IPS-15b (cell line): ENCODE results near the gene HOXD9.

Experiments
- H3K27me3 ChIP-seq: one replicate; pipeline ENCODE4 v1.6.1; 2013; ENCODE audit warnings: low read length; ENCODE audit not compliant: control insufficient read depth, insufficient read depth
- H3K36me3 ChIP-seq: one replicate; pipeline ENCODE4 v1.6.1; 2013; ENCODE audit warnings: low read length; ENCODE audit not compliant: control insufficient read depth, insufficient read depth
- H3K4me1 ChIP-seq: one replicate; pipeline ENCODE4 v1.6.1; 2013; ENCODE audit warnings: mild to moderate bottlenecking, low read length; ENCODE audit not compliant: control insufficient read depth, insufficient read depth
- H3K4me3 ChIP-seq: one replicate; pipeline ENCODE4 v1.5.1; 2013; ENCODE audit warnings: low read depth, low read length
- H3K9ac ChIP-seq: one replicate; pipeline ENCODE4 v1.6.1; 2013; ENCODE audit warnings: low read depth, mild to moderate bottlenecking, low read length
- H3K9me3 ChIP-seq: one replicate; pipeline ENCODE4 v1.6.1; 2013; ENCODE audit warnings: mild to moderate bottlenecking, low read length; ENCODE audit not compliant: control insufficient read depth, insufficient read depth

The HOXD9 gene

GRCh38 chr2:176154576-176155252, 32.2 kb downstream of the HOXD9 start:
- H3K36me3 ChIP-seq, result no peaks in the 10 kb centered on the region
- H3K4me1 ChIP-seq, result peaks cover 2% of the 10 kb centered on the region
- no peak overlapping the region for H3K9ac ChIP-seq
- no peak overlapping the region for H3K4me3 ChIP-seq
- H3K9me3 ChIP-seq, result no peaks in the 10 kb centered on the region
- H3K27me3 ChIP-seq, result peaks cover 100% of the 10 kb centered on the region

DNA sequence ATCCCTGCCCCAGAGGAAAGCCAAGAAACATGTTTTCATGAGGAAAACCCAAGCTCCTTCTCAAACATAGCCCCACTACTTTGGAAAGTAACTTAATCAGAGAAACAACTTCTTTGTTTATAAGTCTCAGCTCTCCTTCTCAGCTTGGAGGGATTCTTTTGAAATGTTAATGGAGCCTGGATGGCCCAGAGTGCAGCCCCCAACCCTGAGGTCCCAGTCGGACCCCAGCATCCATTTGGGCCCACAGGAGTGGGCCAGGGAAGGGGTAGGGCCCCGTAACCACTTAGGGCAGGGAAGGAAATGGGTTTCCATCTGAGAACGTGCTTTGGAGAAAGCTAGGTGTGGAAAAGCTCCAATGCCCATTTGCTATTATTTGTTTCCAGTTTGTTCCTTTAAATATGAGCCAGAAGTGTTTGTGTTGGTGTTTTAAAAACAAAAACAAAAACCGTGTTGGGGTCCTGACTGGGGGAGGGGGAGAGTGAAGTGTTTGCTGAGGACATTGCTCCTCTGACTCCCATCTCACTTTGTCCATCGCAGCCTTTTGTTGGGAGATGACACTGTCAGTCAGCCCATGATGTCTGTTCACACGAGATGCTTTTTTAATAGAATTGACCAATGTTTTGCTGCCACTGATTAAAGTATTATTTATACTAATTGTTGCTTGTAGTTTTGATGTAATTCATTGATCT, 33.0 kb downstream of the HOXD9 start:
- no peak overlapping the region for H3K9ac ChIP-seq
- H3K4me1 ChIP-seq, result peaks cover 2% of the 10 kb centered on the region
- H3K4me3 ChIP-seq, result no peak overlapping the region
- no peaks in the 10 kb centered on the region for H3K36me3 ChIP-seq
- peaks cover 100% of the 10 kb centered on the region for H3K27me3 ChIP-seq
- H3K9me3 ChIP-seq, result no peaks in the 10 kb centered on the region

DNA sequence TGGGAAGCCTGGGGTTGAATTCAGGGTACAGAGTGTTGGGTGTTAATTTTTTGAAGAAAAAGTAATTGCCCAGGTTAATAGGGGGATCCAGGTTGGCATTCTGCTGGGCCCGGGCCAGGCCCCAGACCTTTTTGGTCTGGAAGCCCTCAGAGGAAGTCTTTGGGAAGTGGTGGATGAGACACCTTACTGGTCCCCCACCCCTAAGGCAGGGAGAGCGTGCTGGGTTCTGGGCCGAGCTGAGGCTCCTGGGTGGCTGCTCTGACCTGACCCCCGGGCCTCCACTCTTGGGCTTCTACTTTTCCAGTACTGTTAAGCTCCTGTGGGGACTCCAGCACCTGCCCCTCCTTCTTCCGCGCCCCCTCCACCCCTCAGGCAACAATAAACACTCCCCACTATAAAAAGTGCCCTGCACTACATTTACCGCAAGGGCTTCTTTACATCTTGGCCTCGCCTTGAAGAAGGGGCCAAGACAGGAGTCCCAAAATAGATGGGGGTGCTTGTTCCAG, 33.8 kb downstream of the HOXD9 start:
- H3K4me1 ChIP-seq, result peaks cover 2% of the 10 kb centered on the region
- H3K9ac ChIP-seq, result no peak overlapping the region
- no peaks in the 10 kb centered on the region for H3K36me3 ChIP-seq
- H3K9me3 ChIP-seq, result no peaks in the 10 kb centered on the region
- H3K27me3 ChIP-seq, result peaks cover 100% of the 10 kb centered on the region
- H3K4me3 ChIP-seq, result peak overlapping the region; percentile 0

DNA sequence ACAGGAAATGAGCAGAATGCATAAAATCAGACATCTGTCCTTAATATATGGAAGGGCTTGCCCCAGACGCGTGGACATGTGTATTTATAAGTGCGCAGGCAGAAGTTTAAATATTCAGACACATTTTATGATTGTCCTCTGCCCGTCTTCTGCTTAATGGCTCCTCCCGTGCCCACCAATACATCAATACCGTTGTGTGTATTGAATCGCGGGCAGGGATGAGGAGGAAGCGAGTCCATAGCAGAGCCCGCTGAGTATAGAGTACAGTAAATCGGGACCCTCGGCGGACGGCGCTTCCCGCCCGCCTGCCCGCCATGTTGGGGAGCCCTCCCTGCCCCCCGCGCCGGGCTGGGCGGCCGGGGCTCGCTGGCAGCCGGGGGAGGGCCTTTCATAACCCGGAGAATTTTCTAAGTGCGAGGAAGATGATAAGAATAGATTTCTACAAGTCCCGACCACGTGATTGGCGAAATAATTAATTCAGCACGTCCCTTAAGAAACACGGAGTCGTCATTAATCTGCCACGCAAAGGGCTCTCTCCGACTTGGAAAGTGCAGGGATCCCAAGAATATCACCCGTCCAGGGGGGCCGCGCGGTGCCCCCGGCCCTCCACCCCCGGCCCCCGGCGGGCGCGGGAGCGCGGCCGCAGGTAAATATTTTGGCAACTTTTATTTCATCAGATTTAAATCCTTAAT, 34.4 kb downstream of the HOXD9 start, which contains the start of gene HOXD3:
Gene HOXD3 (plus strand): TSS at position 501 of the 692 bp plus-strand sequence. CDS start 11,808 bp downstream, outside the sequence.
- Histone ChIP-seq H3K9ac (no peak within 1 kb of the TSS), H3K36me3 (no peaks in the 10 kb centered on the region), H3K4me3 (peak within 1 kb of the TSS; percentile 18), H3K4me1 (peaks cover 2% of the 10 kb centered on the region), H3K27me3 (peaks cover 100% of the 10 kb centered on the region), H3K9me3 (no peaks in the 10 kb centered on the region)

DNA sequence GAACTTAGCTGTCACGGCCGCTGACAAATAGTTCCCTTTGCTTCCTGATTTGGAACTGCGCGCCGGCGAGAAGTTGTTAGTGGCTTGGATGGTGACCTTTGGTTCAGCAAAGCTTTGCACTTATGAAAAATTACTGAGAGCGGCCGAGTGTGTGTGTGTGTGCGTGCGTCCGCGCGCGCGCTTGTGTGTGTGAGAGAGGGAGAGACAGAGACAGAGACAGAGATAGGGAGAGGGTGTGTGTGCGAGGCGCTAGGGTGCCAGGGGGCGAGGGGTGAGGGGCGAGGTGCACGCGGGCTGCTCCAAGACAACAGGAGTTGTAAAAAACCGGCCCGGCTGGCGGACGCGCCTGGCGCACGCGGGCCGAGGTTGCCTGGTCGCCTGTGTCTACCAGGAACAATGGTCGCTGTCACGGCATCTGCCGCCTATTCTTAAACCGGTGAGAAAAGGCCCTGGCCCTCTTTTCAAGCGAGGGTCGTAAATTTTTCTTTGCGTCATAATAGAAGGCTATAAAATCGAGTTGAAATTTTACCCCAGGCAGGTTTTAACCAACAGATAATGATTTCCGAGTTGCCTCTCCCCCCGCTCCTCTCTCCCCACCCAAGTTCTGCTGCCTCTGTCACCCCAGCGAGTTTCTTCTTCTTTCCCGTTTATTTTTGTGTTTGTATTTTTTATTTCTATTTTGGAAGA, 35.1 kb downstream of the HOXD9 start:
- H3K27me3 ChIP-seq, result peaks cover 100% of the 10 kb centered on the region

GRCh38 chr2:176158186-176158591, 35.7 kb downstream of the HOXD9 start:
- peak overlapping the region; percentile 18 for H3K4me3 ChIP-seq
- no peaks in the 10 kb centered on the region for H3K9me3 ChIP-seq
- H3K4me1 ChIP-seq, result peaks cover 2% of the 10 kb centered on the region
- H3K27me3 ChIP-seq, result peaks cover 100% of the 10 kb centered on the region
- no peaks in the 10 kb centered on the region for H3K36me3 ChIP-seq
- no peak overlapping the region for H3K9ac ChIP-seq

More for the DNA sequence above, 35.1 kb downstream of the HOXD9 start:
- H3K9me3 ChIP-seq, result no peaks in the 10 kb centered on the region
- H3K36me3 ChIP-seq, result no peaks in the 10 kb centered on the region
- H3K4me1 ChIP-seq, result peaks cover 2% of the 10 kb centered on the region
- H3K4me3 ChIP-seq, result peak overlapping the region; percentile 18
- no peak overlapping the region for H3K9ac ChIP-seq

DNA sequence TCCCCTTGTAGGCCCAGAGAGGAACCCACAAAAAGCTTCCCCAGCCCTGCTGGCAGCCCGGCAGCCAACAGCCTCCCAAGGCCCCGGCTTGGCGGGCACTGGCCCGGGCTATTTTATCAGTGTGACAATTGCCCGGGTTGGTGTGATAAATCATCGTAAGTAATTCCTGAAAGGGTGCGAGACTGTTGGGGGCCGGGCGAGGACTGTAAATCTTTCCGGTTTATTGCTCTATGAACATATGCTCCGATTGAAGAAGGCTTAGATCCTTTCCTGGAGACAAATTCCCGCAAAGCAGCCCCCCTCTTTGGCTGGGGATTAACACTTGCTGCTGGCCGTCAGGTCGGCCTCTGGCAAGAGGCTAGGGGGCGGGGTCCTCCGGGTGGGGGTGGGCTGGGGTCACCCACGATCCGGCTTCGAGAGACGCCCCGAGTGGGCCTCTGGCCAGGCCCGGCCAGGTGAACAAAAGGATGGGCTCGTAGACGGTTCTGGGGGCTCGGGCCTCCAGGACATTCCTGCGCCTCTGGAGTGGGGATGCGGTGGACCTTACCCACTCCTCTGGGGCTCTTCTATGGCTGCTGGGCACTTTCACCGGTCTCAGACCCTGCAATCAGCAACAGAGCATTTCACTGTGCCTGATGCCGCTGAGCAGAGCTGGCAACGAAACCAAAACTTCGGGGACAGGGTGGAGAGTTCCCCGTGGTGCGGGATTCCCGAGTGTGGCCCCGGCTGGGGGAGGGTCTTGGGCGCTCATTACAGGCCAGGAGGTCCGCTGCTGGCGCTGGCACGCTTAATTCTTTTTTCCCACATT, 36.5 kb downstream of the HOXD9 start:
- Histone ChIP-seq H3K36me3 (no peaks in the 10 kb centered on the region), H3K27me3 (peaks cover 100% of the 10 kb centered on the region), H3K4me3 (no peak overlapping the region), H3K9ac (no peak overlapping the region), H3K4me1 (peaks cover 2% of the 10 kb centered on the region), H3K9me3 (no peaks in the 10 kb centered on the region)

GRCh38 chr2:176159663-176160250, 37.2 kb downstream of the HOXD9 start:
- Histone ChIP-seq H3K36me3 (no peaks in the 10 kb centered on the region), H3K9ac (no peak overlapping the region), H3K9me3 (no peaks in the 10 kb centered on the region), H3K27me3 (peaks cover 100% of the 10 kb centered on the region), H3K4me1 (peaks cover 2% of the 10 kb centered on the region), H3K4me3 (peak overlapping the region; percentile 22)

GRCh38 chr2:176160251-176160985, 37.9 kb downstream of the HOXD9 start:
- Histone ChIP-seq H3K9ac (no peak overlapping the region), H3K4me1 (peaks cover 4% of the 10 kb centered on the region), H3K27me3 (peaks cover 100% of the 10 kb centered on the region), H3K9me3 (no peaks in the 10 kb centered on the region), H3K36me3 (no peaks in the 10 kb centered on the region), H3K4me3 (peak overlapping the region; percentile 22)
